ENCODE results near the gene PELI3.
"Not testable (repeated sequence)": the region's sequence is repeated elsewhere in the genome, so short reads cannot be mapped to it uniquely, and the experiment has no call there.

Gene PELI3

GRCh38 chr11:66466225-66467033 is at the start of gene PELI3:
PELI3 (plus strand) TSS chr11:66466905; CDS start chr11:66468129, 1,224 bp downstream.
- DNase-seq (ENCODE audit: low read depth, low spot score) = peak; percentile 87

- no peak for DNase-seq (ENCODE audit: low read depth, low spot score)
These were observed 49.7 kb upstream of the PELI3 start for GRCh38 chr11:66417000-66417399.

- peak; percentile 23 for DNase-seq (ENCODE audit: low read depth, low spot score)
These were observed 48.3 kb upstream of the PELI3 start for GRCh38 chr11:66418168-66418985.

GRCh38 chr11:66418986-66419308 is 47.8 kb upstream of the PELI3 start:
- DNase-seq (ENCODE audit: low read depth, low spot score) = no peak

- no peak for DNase-seq (ENCODE audit: low read depth, low spot score)
These were observed 46.9 kb upstream of the PELI3 start for GRCh38 chr11:66419825-66420224.

GRCh38 chr11:66420671-66421476 is 45.8 kb upstream of the PELI3 start, which contains the start of gene NPAS4:
NPAS4 (plus strand) TSS chr11:66421035; CDS start chr11:66421180, 145 bp downstream.
- DNase-seq (ENCODE audit: low read depth, low spot score) = no peak

GRCh38 chr11:66421492-66422205 is 45.1 kb upstream of the PELI3 start:
- peak; percentile 76 for DNase-seq (ENCODE audit: low read depth, low spot score)

- no peak for DNase-seq (ENCODE audit: low read depth, low spot score)
These were observed 40.4 kb upstream of the PELI3 start for GRCh38 chr11:66426314-66426713.

- no peak for DNase-seq (ENCODE audit: low read depth, low spot score)
These were observed 37.8 kb upstream of the PELI3 start for GRCh38 chr11:66428933-66429332.

- peak; percentile 53 for DNase-seq (ENCODE audit: low read depth, low spot score)
These were observed 36.6 kb upstream of the PELI3 start for GRCh38 chr11:66429983-66430602.

- DNase-seq (ENCODE audit: low read depth, low spot score) = not testable (repeated sequence)
These were observed 35.4 kb upstream of the PELI3 start for GRCh38 chr11:66431287-66431686.

GRCh38 chr11:66431871-66432329 is 34.8 kb upstream of the PELI3 start:
- not testable (repeated sequence) for DNase-seq (ENCODE audit: low read depth, low spot score)

- no peak for DNase-seq (ENCODE audit: low read depth, low spot score)
These were observed 34.1 kb upstream of the PELI3 start for GRCh38 chr11:66432597-66432996.

- no peak for DNase-seq (ENCODE audit: low read depth, low spot score)
These were observed 28.7 kb upstream of the PELI3 start for GRCh38 chr11:66437979-66438503.

GRCh38 chr11:66438504-66439466 is 27.9 kb upstream of the PELI3 start, which contains the start of gene MRPL11:
MRPL11 (minus strand) TSS chr11:66438848; CDS start chr11:66438754, 94 bp downstream.
- DNase-seq (ENCODE audit: low read depth, low spot score) = peak; percentile 82

GRCh38 chr11:66440101-66440939 is 26.4 kb upstream of the PELI3 start:
- DNase-seq (ENCODE audit: low read depth, low spot score) = not testable (repeated sequence)

- DNase-seq (ENCODE audit: low read depth, low spot score) = not testable (repeated sequence)
These were observed 25.8 kb upstream of the PELI3 start for GRCh38 chr11:66440940-66441282.

- no peak for DNase-seq (ENCODE audit: low read depth, low spot score)
These were observed 23.1 kb upstream of the PELI3 start for GRCh38 chr11:66443602-66444001.

Measured in activated CD4-positive, CD25-positive, alpha-beta regulatory T cell treated with anti-CD3 and anti-CD28 coated beads, Interleukin-2, amount 50 U/mL, for 16 hours (primary cell).